ENCODE measurements around the gene FARP1.

The FARP1 gene

GRCh38 chr13:98243929-98244272 is 101.0 kb downstream of the FARP1 start:
- TF ChIP-seq CTCF (IDR thresholded peaks at IDR 0.05; ENCODE audit: insufficient read depth, missing control alignments): no peak
- DNase-seq (ENCODE audit: insufficient read length, low spot score) (no peak), FAIRE-seq (no peak)

GRCh38 chr13:98246538-98247172 is 103.8 kb downstream of the FARP1 start:
- no peak for TF ChIP-seq CTCF (IDR thresholded peaks at IDR 0.05; ENCODE audit: insufficient read depth, missing control alignments)
- no peak for FAIRE-seq
- DNase-seq (ENCODE audit: insufficient read length, low spot score): no peak

GRCh38 chr13:98251708-98252107 is 108.8 kb downstream of the FARP1 start:
- no peak for FAIRE-seq
- no peak for DNase-seq (ENCODE audit: insufficient read length, low spot score)
- TF ChIP-seq CTCF (IDR thresholded peaks at IDR 0.05; ENCODE audit: insufficient read depth, missing control alignments): no peak

- no peak for DNase-seq (ENCODE audit: insufficient read length, low spot score)
- no peak for FAIRE-seq
- no peak for TF ChIP-seq CTCF (IDR thresholded peaks at IDR 0.05; ENCODE audit: insufficient read depth, missing control alignments)
Measured at GRCh38 chr13:98252931-98253470, 110.1 kb downstream of the FARP1 start.

GRCh38 chr13:98253526-98253925 is 110.6 kb downstream of the FARP1 start:
- DNase-seq (ENCODE audit: insufficient read length, low spot score) (no peak), FAIRE-seq (no peak)
- TF ChIP-seq CTCF (IDR thresholded peaks at IDR 0.05; ENCODE audit: insufficient read depth, missing control alignments): no peak

- FAIRE-seq (no peak), DNase-seq (ENCODE audit: insufficient read length, low spot score) (no peak)
- no peak for TF ChIP-seq CTCF (IDR thresholded peaks at IDR 0.05; ENCODE audit: insufficient read depth, missing control alignments)
Measured at GRCh38 chr13:98254513-98254912, 111.6 kb downstream of the FARP1 start.

GRCh38 chr13:98258226-98258625 is 115.3 kb downstream of the FARP1 start:
- DNase-seq (ENCODE audit: insufficient read length, low spot score) (no peak), FAIRE-seq (no peak)
- no peak for TF ChIP-seq CTCF (IDR thresholded peaks at IDR 0.05; ENCODE audit: insufficient read depth, missing control alignments)
